Ovary (tissue), 9 donors: Measurements from ENCODE around the gene CLCNKB. TPM values are rescaled to one million over a fixed set of nuclear protein-coding genes. Genes with fewer than 3 reads are reported as not detected.
"Not testable (repeated sequence)": the region's sequence is repeated elsewhere in the genome, so short reads cannot be mapped to it uniquely, and the experiment has no call there.

Experiments
- DNase-seq, 5 donors: peaks; one replicate each; pipeline ENCODE4 v3.0.0-alpha.2; 2019 to 2020
- H3K27ac ChIP-seq, 2 donors: fragments of 200-600 bp; one replicate each; pipeline versions ENCODE4 v1.5.1 to v1.8.0; 2019 to 2022
- H3K27me3 ChIP-seq: fragments of 200-600 bp; one replicate; pipeline ENCODE4 v1.8.0; 2022
- H3K36me3 ChIP-seq: fragments of 200-600 bp; sonication (generic); one replicate; pipeline ENCODE4 v1.5.1; 2019
- H3K4me1 ChIP-seq: one replicate; pipeline ENCODE4 v1.8.1; 2013; ENCODE audit warnings: mild to moderate bottlenecking, moderate library complexity; ENCODE audit not compliant: insufficient read depth
- H3K4me3 ChIP-seq: fragments of 200-600 bp; sonication (generic); one replicate; pipeline ENCODE4 v1.5.1; 2017
- H3K9me3 ChIP-seq, 2 donors: fragments of 200-600 bp in 1 of 2; sonication (generic) in 1 of 2; one replicate each; pipeline versions ENCODE4 v1.5.1 to v1.8.1; 2013 to 2019; ENCODE audit warnings: mild to moderate bottlenecking in 1 of 2, moderate library complexity in 1 of 2
- EP300 ChIP-seq: sonication (generic); formaldehyde crosslinking; IDR thresholded peaks from one replicate; pipeline ENCODE4 v1.6.1; 2017; ENCODE audit warnings: antibody characterized with exemption
- POLR2A ChIP-seq: fragments of 450-650 bp; IDR thresholded peaks from one replicate; pipeline ENCODE4 v1.6.1; 2017; ENCODE audit warnings: antibody characterized with exemption, mild to moderate bottlenecking, moderate library complexity
- WGBS, 3 donors: extraction: QIAGEN DNeasy Blood & Tissue Kit in 1 of 3; methylation state at CpG; one replicate each; pipeline versions ENCODE4 v1.1.5 to v1.1.7; 2013 to 2017; 5-methylcytosine and 5-hydroxymethylcytosine counted together
- intact Hi-C, 4 donors: fragments of 100-400 bp; cut with DNase I; formaldehyde crosslinking; loops; one replicate each; pipeline versions ENCODE4 v1.11.0 to v1.15.1; 2022 to 2023
- polyA plus RNA-seq, 2 donors: library from polyadenylated mRNA; stranded (reverse); fragments of 200-250 nt in 1 of 2; fragments of 350-450 nt in 1 of 2; fragmentation: Illumina TruSeq in 1 of 2; extraction: RNeasy Lipid Tissue Mini Kit (QIAGEN cat#74804) in 1 of 2; gene quantifications; one replicate each; pipeline ENCODE4 v1.2.3, GENCODE V29; 2013 to 2014
- total RNA-seq, 7 donors: library from RNA; depleted of rRNA in 2 of 7; stranded (reverse); fragments of >200 nt in 2 of 7; fragmentation: NEBNext Ultra II Directional in 3 of 7; extraction: Animal tissue kit (Norgen Biotek cat#: 25700) in 3 of 7; gene quantifications; one replicate each; pipeline versions ENCODE4 v1.1.0 to v1.2.4, GENCODE V29; 2016 to 2023
- TF ChIP-seq, protein P1 (sequence below), 3 donors: fragments of 450-650 bp in 2 of 3; fragments of 200-600 bp in 1 of 3; IDR thresholded peaks; one replicate each; pipeline versions ENCODE4 v1.5.1 to v1.8.0; 2016 to 2022; ENCODE audit warnings: antibody characterized with exemption in 3 of 3, mild to moderate bottlenecking in 1 of 3
- donor health status: DM: no; HTN: no; CAD: no; lungs with moderate emphysema.
- donor health status: DM: no; HTN: no; CAD: no.
- donor health status: Bipolar disorder and iron deficiency.
- donor health status: DM: yes; HTN: yes; CAD: no.
- donor health status: DM: no; HTN: no; CAD: no.
- donor health status: DM: yes; HTN: yes; CAD: no.

CLCNKB gene
- total and polyA plus RNA-seq, 9 donors, result 0.18 to 8.2 (median 1.3) TPM; not detected in 1

DNA sequence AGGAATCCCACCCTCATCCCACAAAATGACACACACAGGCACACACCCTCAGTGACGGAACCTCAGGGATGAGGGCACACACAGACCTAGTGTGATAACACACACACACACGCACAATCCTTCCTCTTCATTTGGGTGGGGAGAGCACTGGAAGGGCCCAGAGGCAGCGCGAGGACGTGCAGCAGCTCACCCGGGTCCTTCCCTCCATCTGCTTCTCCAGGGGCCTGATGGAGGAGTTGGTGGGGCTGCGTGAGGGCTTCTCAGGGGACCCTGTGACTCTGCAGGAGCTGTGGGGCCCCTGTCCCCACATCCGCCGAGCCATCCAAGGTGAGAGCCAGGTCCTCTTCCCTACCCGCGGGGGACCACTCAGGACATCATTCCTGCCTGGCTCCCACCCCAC, 21.2 kb upstream of the CLCNKB start:
- Histone ChIP-seq H3K36me3 (no peaks in the 10 kb centered on the region), H3K27me3 (no peaks in the 10 kb centered on the region), H3K27ac (peak overlapping the region in 1 of 2 donors; percentile 63), H3K4me3 (no peak overlapping the region), H3K9me3 (no peaks in the 10 kb centered on the region), H3K4me1 (peaks cover 21% of the 10 kb centered on the region)
- 80 to 86% (median 86%) methylated on average over 11 of the region's 11 CpGs for WGBS, 3 donors
- TF ChIP-seq EP300, result no peak
- no peak for TF ChIP-seq POLR2A
- TF ChIP-seq, protein P1, sequence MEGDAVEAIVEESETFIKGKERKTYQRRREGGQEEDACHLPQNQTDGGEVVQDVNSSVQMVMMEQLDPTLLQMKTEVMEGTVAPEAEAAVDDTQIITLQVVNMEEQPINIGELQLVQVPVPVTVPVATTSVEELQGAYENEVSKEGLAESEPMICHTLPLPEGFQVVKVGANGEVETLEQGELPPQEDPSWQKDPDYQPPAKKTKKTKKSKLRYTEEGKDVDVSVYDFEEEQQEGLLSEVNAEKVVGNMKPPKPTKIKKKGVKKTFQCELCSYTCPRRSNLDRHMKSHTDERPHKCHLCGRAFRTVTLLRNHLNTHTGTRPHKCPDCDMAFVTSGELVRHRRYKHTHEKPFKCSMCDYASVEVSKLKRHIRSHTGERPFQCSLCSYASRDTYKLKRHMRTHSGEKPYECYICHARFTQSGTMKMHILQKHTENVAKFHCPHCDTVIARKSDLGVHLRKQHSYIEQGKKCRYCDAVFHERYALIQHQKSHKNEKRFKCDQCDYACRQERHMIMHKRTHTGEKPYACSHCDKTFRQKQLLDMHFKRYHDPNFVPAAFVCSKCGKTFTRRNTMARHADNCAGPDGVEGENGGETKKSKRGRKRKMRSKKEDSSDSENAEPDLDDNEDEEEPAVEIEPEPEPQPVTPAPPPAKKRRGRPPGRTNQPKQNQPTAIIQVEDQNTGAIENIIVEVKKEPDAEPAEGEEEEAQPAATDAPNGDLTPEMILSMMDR (IDR thresholded peaks at IDR 0.05), result no peak
- peak in 1 of 5 donors; percentile 24 for DNase-seq
- intact Hi-C loops, result no loop called here

DNA sequence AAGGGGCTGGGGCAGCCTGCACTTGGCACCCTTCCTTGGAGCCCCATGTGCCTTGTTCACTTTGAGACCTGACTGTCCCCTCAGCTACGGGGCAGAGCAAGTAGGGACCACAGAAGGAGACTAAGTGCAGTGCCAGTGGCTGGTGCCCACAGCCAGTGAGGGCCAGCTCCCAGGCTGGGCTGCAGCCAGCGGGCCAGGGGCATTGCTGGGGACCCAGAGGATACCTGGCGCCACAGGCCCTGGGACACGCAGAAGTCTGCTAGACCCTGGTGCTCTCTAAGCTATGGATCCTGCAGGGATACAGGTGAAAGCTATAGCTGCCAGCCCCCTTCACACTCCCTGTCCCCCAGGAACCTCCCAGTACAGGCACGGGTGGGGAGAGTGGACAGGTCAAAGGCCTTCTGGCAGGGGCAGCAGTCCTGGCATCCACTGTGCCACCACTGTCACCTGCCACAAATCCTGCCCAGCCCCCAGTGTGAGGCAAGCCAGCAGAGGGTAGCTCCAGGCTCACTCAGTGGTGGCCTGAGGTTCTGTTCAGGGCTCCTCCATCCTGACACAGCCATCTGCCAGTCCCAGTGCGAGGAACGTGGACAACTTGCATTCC, 20.4 kb upstream of the CLCNKB start:
- intact Hi-C loops, result no loop called here
- Histone ChIP-seq H3K27me3 (no peaks in the 10 kb centered on the region), H3K4me3 (no peak overlapping the region), H3K4me1 (peaks cover 18% of the 10 kb centered on the region), H3K9me3 (no peaks in the 10 kb centered on the region), H3K36me3 (no peaks in the 10 kb centered on the region), H3K27ac (peak overlapping the region in 1 of 2 donors; percentile 10)
- peak in 1 of 5 donors; percentile 25 for DNase-seq
- TF ChIP-seq EP300 (no peak), POLR2A (no peak)
- TF ChIP-seq, protein P1 (IDR thresholded peaks at IDR 0.05), result no peak
- WGBS, 3 donors, result 77 to 83% (median 83%) methylated on average over 6 to 7 of the region's 7 CpGs

DNA sequence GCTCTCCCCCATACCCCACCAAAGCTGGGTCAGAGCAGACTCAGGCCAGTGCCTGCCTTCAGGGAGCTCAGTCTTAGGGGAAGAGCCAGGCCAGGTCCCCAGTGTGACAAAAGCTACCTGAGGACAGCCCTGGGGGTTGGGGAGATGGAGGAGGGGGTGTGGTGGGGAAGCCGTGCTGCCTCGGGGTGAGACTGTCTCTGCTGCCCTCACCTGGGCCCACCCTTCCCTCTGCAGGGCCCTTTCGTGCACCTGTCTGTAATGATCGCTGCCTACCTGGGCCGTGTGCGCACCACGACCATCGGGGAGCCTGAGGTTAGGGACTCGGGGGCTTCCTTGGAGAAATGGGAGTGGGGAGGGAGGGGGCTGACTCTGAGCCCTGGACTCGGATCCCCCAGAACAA, 17.3 kb upstream of the CLCNKB start:
- H3K36me3 ChIP-seq, H3K27ac ChIP-seq, H3K4me1 ChIP-seq, H3K4me3 ChIP-seq, intact Hi-C loops, H3K9me3 ChIP-seq, H3K27me3 ChIP-seq: not testable (repeated sequence)
- 55 to 68% (median 55%) methylated on average over 2 to 9 of the region's 10 CpGs for WGBS, 3 donors
- DNase-seq, result peak in 1 of 5 donors; percentile 31

- H3K27ac ChIP-seq, result peak overlapping the region in 1 of 2 donors; percentile 66
- WGBS, 3 donors, result 8 to 13% (median 10%) methylated on average over 27 to 33 of the region's 33 CpGs
Observed at GRCh38 chr1:16026723-16027484, 16.7 kb upstream of the CLCNKB start.

More at GRCh38 chr1:16026723-16027484, 16.7 kb upstream of the CLCNKB start:
- Histone ChIP-seq H3K4me3 (peak overlapping the region; percentile 27), H3K9me3 (no peaks in the 10 kb centered on the region), H3K4me1 (peaks cover 4% of the 10 kb centered on the region), H3K27me3 (no peaks in the 10 kb centered on the region), H3K36me3 (no peaks in the 10 kb centered on the region)
- DNase-seq, result peak; percentile 64 to 75 (median 72)
- TF ChIP-seq EP300 (no peak), POLR2A (no peak)
- TF ChIP-seq, protein P1 (IDR thresholded peaks at IDR 0.05), result no peak
- intact Hi-C loops, result no loop called here
